Muscle layer of colon (tissue), 2 donors: ENCODE measurements around the gene KCNMA1.
A peak's percentile ranks its signal among the peaks of the same experiment; 100 is the strongest.

ENCODE experiments used
- H3K27ac ChIP-seq: one replicate; pipeline ENCODE4 v1.7.0; 2013; ENCODE audit warnings: low read depth, mild to moderate bottlenecking, low read length, moderate library complexity
- H3K27me3 ChIP-seq, 2 donors: one replicate each; pipeline ENCODE4 v1.7.0; 2013; ENCODE audit warnings: low read length in 2 of 2, mild to moderate bottlenecking in 2 of 2; ENCODE audit not compliant: insufficient read depth in 2 of 2, control insufficient read depth in 1 of 2
- H3K36me3 ChIP-seq: one replicate; pipeline ENCODE4 v1.7.0; 2013; ENCODE audit warnings: mild to moderate bottlenecking, low read length; ENCODE audit not compliant: insufficient read depth
- H3K4me1 ChIP-seq: one replicate; pipeline ENCODE4 v1.7.0; 2013; ENCODE audit warnings: mild to moderate bottlenecking, low read length; ENCODE audit not compliant: insufficient read depth
- H3K4me3 ChIP-seq, 2 donors: one replicate each; pipeline ENCODE4 v1.7.0; 2013; ENCODE audit warnings: low read length in 2 of 2, low read depth in 1 of 2, mild to moderate bottlenecking in 1 of 2, moderate library complexity in 1 of 2
- H3K9ac ChIP-seq: one replicate; pipeline ENCODE4 v1.7.0; 2013; ENCODE audit warnings: low read length
- H3K9me3 ChIP-seq: one replicate; pipeline ENCODE4 v1.7.0; 2013; ENCODE audit warnings: mild to moderate bottlenecking, low read length
- donor health status: abdominal sarcoma.
- donor health status: Adenocarcinoma of cecum.

The KCNMA1 gene

GRCh38 chr10:77319557-77319956 is 318.1 kb downstream of the KCNMA1 start:
- Histone ChIP-seq H3K4me3 (no peak overlapping the region), H3K27ac (no peak overlapping the region), H3K36me3 (no peaks in the 10 kb centered on the region), H3K9me3 (no peaks in the 10 kb centered on the region), H3K4me1 (peaks cover 24% of the 10 kb centered on the region), H3K9ac (no peak overlapping the region), H3K27me3 (no peaks in the 10 kb centered on the region)

- H3K4me3 ChIP-seq, result no peak overlapping the region
- H3K27ac ChIP-seq, result no peak overlapping the region
Measured at GRCh38 chr10:77318739-77319138, 318.9 kb downstream of the KCNMA1 start.

GRCh38 chr10:77317221-77317620 is 320.4 kb downstream of the KCNMA1 start:
- Histone ChIP-seq H3K4me3 (no peak overlapping the region), H3K27me3 (no peaks in the 10 kb centered on the region), H3K36me3 (no peaks in the 10 kb centered on the region), H3K9me3 (no peaks in the 10 kb centered on the region), H3K27ac (no peak overlapping the region), H3K4me1 (peaks cover 37% of the 10 kb centered on the region), H3K9ac (no peak overlapping the region)

More at GRCh38 chr10:77318739-77319138, 318.9 kb downstream of the KCNMA1 start:
- Histone ChIP-seq H3K36me3 (no peaks in the 10 kb centered on the region), H3K4me1 (peaks cover 25% of the 10 kb centered on the region), H3K9ac (no peak overlapping the region), H3K9me3 (no peaks in the 10 kb centered on the region), H3K27me3 (no peaks in the 10 kb centered on the region)

- Histone ChIP-seq H3K9me3 (no peaks in the 10 kb centered on the region), H3K27me3 (no peaks in the 10 kb centered on the region), H3K36me3 (no peaks in the 10 kb centered on the region), H3K4me1 (peaks cover 48% of the 10 kb centered on the region), H3K4me3 (no peak overlapping the region), H3K9ac (no peak overlapping the region), H3K27ac (no peak overlapping the region)
Measured at GRCh38 chr10:77315496-77316129, 322.0 kb downstream of the KCNMA1 start.

GRCh38 chr10:77313066-77313750 is 324.4 kb downstream of the KCNMA1 start:
- H3K4me3 ChIP-seq, result no peak overlapping the region
- no peaks in the 10 kb centered on the region for H3K9me3 ChIP-seq
- peak overlapping the region; percentile 10 for H3K27ac ChIP-seq
- H3K27me3 ChIP-seq, result no peaks in the 10 kb centered on the region
- no peak overlapping the region for H3K9ac ChIP-seq
- H3K36me3 ChIP-seq, result no peaks in the 10 kb centered on the region
- peaks cover 56% of the 10 kb centered on the region for H3K4me1 ChIP-seq

GRCh38 chr10:77311186-77311585 is 326.4 kb downstream of the KCNMA1 start:
- Histone ChIP-seq H3K4me3 (no peak overlapping the region), H3K4me1 (peaks cover 56% of the 10 kb centered on the region), H3K27ac (peak overlapping the region; percentile 18), H3K9ac (no peak overlapping the region), H3K27me3 (no peaks in the 10 kb centered on the region), H3K36me3 (no peaks in the 10 kb centered on the region), H3K9me3 (no peaks in the 10 kb centered on the region)

- Histone ChIP-seq H3K4me1 (peaks cover 64% of the 10 kb centered on the region), H3K27me3 (no peaks in the 10 kb centered on the region), H3K27ac (peak overlapping the region; percentile 18), H3K36me3 (no peaks in the 10 kb centered on the region), H3K9ac (no peak overlapping the region), H3K4me3 (no peak overlapping the region), H3K9me3 (no peaks in the 10 kb centered on the region)
Measured at GRCh38 chr10:77310288-77310840, 327.2 kb downstream of the KCNMA1 start.

- Histone ChIP-seq H3K4me1 (peaks cover 70% of the 10 kb centered on the region), H3K27ac (peak overlapping the region; percentile 41), H3K9ac (no peak overlapping the region), H3K27me3 (no peaks in the 10 kb centered on the region), H3K9me3 (no peaks in the 10 kb centered on the region), H3K36me3 (no peaks in the 10 kb centered on the region), H3K4me3 (no peak overlapping the region)
Measured at GRCh38 chr10:77309509-77309908, 328.1 kb downstream of the KCNMA1 start.

GRCh38 chr10:77309092-77309491 is 328.5 kb downstream of the KCNMA1 start:
- Histone ChIP-seq H3K4me1 (peaks cover 70% of the 10 kb centered on the region), H3K27ac (peak overlapping the region; percentile 41), H3K4me3 (no peak overlapping the region), H3K9ac (no peak overlapping the region), H3K9me3 (no peaks in the 10 kb centered on the region), H3K27me3 (no peaks in the 10 kb centered on the region), H3K36me3 (no peaks in the 10 kb centered on the region)

- Histone ChIP-seq H3K9me3 (no peaks in the 10 kb centered on the region), H3K4me3 (no peak overlapping the region), H3K4me1 (peaks cover 63% of the 10 kb centered on the region), H3K27me3 (no peaks in the 10 kb centered on the region), H3K36me3 (no peaks in the 10 kb centered on the region), H3K27ac (no peak overlapping the region), H3K9ac (no peak overlapping the region)
Measured at GRCh38 chr10:77308084-77308732, 329.4 kb downstream of the KCNMA1 start.

GRCh38 chr10:77306666-77307065 is 330.9 kb downstream of the KCNMA1 start:
- H3K9ac ChIP-seq, result no peak overlapping the region
- no peaks in the 10 kb centered on the region for H3K36me3 ChIP-seq
- no peak overlapping the region for H3K4me3 ChIP-seq
- no peak overlapping the region for H3K27ac ChIP-seq
- H3K9me3 ChIP-seq, result no peaks in the 10 kb centered on the region
- no peaks in the 10 kb centered on the region for H3K27me3 ChIP-seq
- peaks cover 64% of the 10 kb centered on the region for H3K4me1 ChIP-seq
